SK-N-SH treated with all-trans-retinoic acid at 6 μM for 48 hours (cell line): ENCODE data around the gene LVRN.

Source experiments
- ATAC-seq: fragments of 200-7000 bp; cut with Tn5 transposase; 3 replicates; pipeline ENCODE4 v1.9.1; 2020; ENCODE audit warnings: mild to moderate bottlenecking, moderate library complexity
- BACH2 ChIP-seq: fragments of 250-450 bp; sonication (Bioruptor Pico); IDR thresholded peaks from 2 replicates; pipeline ENCODE4 v1.9.0; 2021; ENCODE audit warnings: mild to moderate bottlenecking, borderline replicate concordance
- CREB5 ChIP-seq: fragments of 250-450 bp; sonication (Bioruptor Pico); IDR thresholded peaks from 2 replicates; pipeline ENCODE4 v1.5.1; 2020; ENCODE audit warnings: low read depth, mild to moderate bottlenecking, moderate library complexity
- CSDC2 ChIP-seq: fragments of 250-450 bp; sonication (Bioruptor Pico); IDR thresholded peaks from 2 replicates; pipeline ENCODE4 v1.5.0; 2020; ENCODE audit warnings: mild to moderate bottlenecking, moderate library complexity
- CSRNP3 ChIP-seq: fragments of 250-450 bp; sonication (Bioruptor Pico); IDR thresholded peaks from 2 replicates; pipeline ENCODE4 v1.5.1; 2021; ENCODE audit warnings: mild to moderate bottlenecking, moderate library complexity
- ESRRG ChIP-seq: fragments of 250-450 bp; sonication (Bioruptor Pico); IDR thresholded peaks from 2 replicates; pipeline ENCODE4 v1.6.1; 2021; ENCODE audit warnings: mild to moderate bottlenecking
- GLIS3 ChIP-seq: fragments of 250-450 bp; sonication (Bioruptor Pico); IDR thresholded peaks from 2 replicates; pipeline ENCODE4 v1.5.0; 2020; ENCODE audit warnings: mild to moderate bottlenecking, moderate library complexity
- OSR1 ChIP-seq: fragments of 250-450 bp; sonication (Bioruptor Pico); IDR thresholded peaks from 2 replicates; pipeline ENCODE4 v1.8.0; 2022; ENCODE audit warnings: moderate library complexity, mild to moderate bottlenecking, inconsistent platforms
- PATZ1 ChIP-seq: fragments of 250-450 bp; sonication (Bioruptor Pico); IDR thresholded peaks from 2 replicates; pipeline ENCODE4 v1.8.0; 2020; ENCODE audit warnings: mild to moderate bottlenecking, moderate library complexity, borderline replicate concordance
- POU6F1 ChIP-seq: fragments of 250-450 bp; sonication (Bioruptor Pico); IDR thresholded peaks from 2 replicates; pipeline ENCODE4 v1.8.0; 2021; ENCODE audit warnings: low read depth, mild to moderate bottlenecking, moderate library complexity, borderline replicate concordance
- PPARA ChIP-seq: fragments of 250-450 bp; sonication (Bioruptor Pico); IDR thresholded peaks from 2 replicates; pipeline ENCODE4 v1.5.0; 2020; ENCODE audit warnings: mild to moderate bottlenecking, borderline replicate concordance
- RARB ChIP-seq: fragments of 250-450 bp; sonication (Bioruptor Pico); IDR thresholded peaks from 2 replicates; pipeline ENCODE4 v1.8.0; 2021; ENCODE audit warnings: mild to moderate bottlenecking, moderate library complexity
- SNAI2 ChIP-seq: fragments of 250-450 bp; sonication (Bioruptor Pico); IDR thresholded peaks from 2 replicates; pipeline ENCODE4 v1.5.0; 2020; ENCODE audit warnings: mild to moderate bottlenecking, moderate library complexity
- TCF4 ChIP-seq: fragments of 250-450 bp; sonication (Bioruptor Pico); IDR thresholded peaks from 2 replicates; pipeline ENCODE4 v1.8.0; 2021; ENCODE audit warnings: mild to moderate bottlenecking, moderate library complexity, borderline replicate concordance
- TOX ChIP-seq: fragments of 250-450 bp; sonication (Bioruptor Pico); IDR thresholded peaks from 2 replicates; pipeline ENCODE4 v1.8.0; 2021; ENCODE audit warnings: mild to moderate bottlenecking, moderate library complexity, borderline replicate concordance
- TSHZ2 ChIP-seq: fragments of 250-450 bp; sonication (Bioruptor Pico); IDR thresholded peaks from 2 replicates; pipeline ENCODE4 v1.5.0; 2020; ENCODE audit warnings: mild to moderate bottlenecking, moderate library complexity
- ZC3H10 ChIP-seq: fragments of 250-450 bp; sonication (Bioruptor Pico); IDR thresholded peaks from 2 replicates; pipeline ENCODE4 v1.5.1; 2021; ENCODE audit warnings: mild to moderate bottlenecking, moderate library complexity
- ZNF565 ChIP-seq: fragments of 450-650 bp; formaldehyde crosslinking; conservative IDR thresholded peaks from 2 replicates; pipeline ENCODE4 v1.5.0; 2020; ENCODE audit warnings: low read depth, mild to moderate bottlenecking, moderate library complexity
- ZNF70 ChIP-seq: fragments of 450-650 bp; formaldehyde crosslinking; IDR thresholded peaks from 2 replicates; pipeline ENCODE4 v1.5.0; 2020; ENCODE audit warnings: mild to moderate bottlenecking, moderate library complexity
- ZNF8 ChIP-seq: fragments of 450-650 bp; formaldehyde crosslinking; IDR thresholded peaks from 2 replicates; pipeline ENCODE4 v1.5.0; 2020; ENCODE audit warnings: mild to moderate bottlenecking, moderate library complexity

The LVRN gene

GRCh38 chr5:115949096-115949495 is 13.2 kb upstream of the LVRN start:
- no peak for TF ChIP-seq PATZ1 (CRISPR knock-in tag)
- TF ChIP-seq SNAI2: no peak

GRCh38 chr5:115952588-115952987 is 9.7 kb upstream of the LVRN start:
- ATAC-seq: no peak
- TF ChIP-seq GLIS3 (CRISPR knock-in tag) (no peak), ZNF70 (CRISPR knock-in tag) (no peak), OSR1 (no peak), TSHZ2 (CRISPR knock-in tag) (no peak), ESRRG (CRISPR knock-in tag) (no peak), ZC3H10 (CRISPR knock-in tag) (no peak), BACH2 (CRISPR knock-in tag) (no peak), RARB (no peak), CSRNP3 (CRISPR knock-in tag) (no peak), POU6F1 (no peak), PATZ1 (CRISPR knock-in tag) (no peak), SNAI2 (no peak), CSDC2 (CRISPR knock-in tag) (no peak), ZNF565 (CRISPR knock-in tag) (no peak), TOX (no peak)

More at GRCh38 chr5:115949096-115949495, 13.2 kb upstream of the LVRN start:
- ATAC-seq: no peak

GRCh38 chr5:115954144-115954543 is 8.1 kb upstream of the LVRN start:
- ATAC-seq: no peak
- TF ChIP-seq ZNF8 (CRISPR knock-in tag): no peak
- no peak for TF ChIP-seq RARB
- no peak for TF ChIP-seq TCF4 (CRISPR knock-in tag)
- TF ChIP-seq GLIS3 (CRISPR knock-in tag): no peak
- TF ChIP-seq BACH2 (CRISPR knock-in tag): no peak
- no peak for TF ChIP-seq TOX
- TF ChIP-seq PPARA (CRISPR knock-in tag): no peak
- no peak for TF ChIP-seq ZNF70 (CRISPR knock-in tag)
- no peak for TF ChIP-seq OSR1
- no peak for TF ChIP-seq ZNF565 (CRISPR knock-in tag)
- TF ChIP-seq CREB5 (CRISPR knock-in tag): no peak
- TF ChIP-seq TSHZ2 (CRISPR knock-in tag): no peak
